ENCODE results near the gene PRPF8.

The PRPF8 gene

GRCh38 chr17:1626333-1626732 lies 58.3 kb downstream of the PRPF8 start:
- peak; percentile 67 for DNase-seq (ENCODE audit: low read depth)

GRCh38 chr17:1625581-1625980 lies 59.1 kb downstream of the PRPF8 start:
- no peak for DNase-seq (ENCODE audit: low read depth)

- no peak for DNase-seq (ENCODE audit: low read depth)
These were observed 59.6 kb downstream of the PRPF8 start for GRCh38 chr17:1625053-1625452.

GRCh38 chr17:1624650-1625049 lies 60.0 kb downstream of the PRPF8 start:
- DNase-seq (ENCODE audit: low read depth) = no peak

- DNase-seq (ENCODE audit: low read depth) = no peak
These were observed 61.5 kb downstream of the PRPF8 start for GRCh38 chr17:1623057-1623630.

- DNase-seq (ENCODE audit: low read depth) = no peak
These were observed 63.3 kb downstream of the PRPF8 start for GRCh38 chr17:1621273-1621954.

GRCh38 chr17:1620486-1620885 lies 64.2 kb downstream of the PRPF8 start:
- no peak for DNase-seq (ENCODE audit: low read depth)

GRCh38 chr17:1617620-1618174 lies 67.0 kb downstream of the PRPF8 start:
- peak; percentile 87 for DNase-seq (ENCODE audit: low read depth)

GRCh38 chr17:1616101-1616500 lies 68.6 kb downstream of the PRPF8 start:
- no peak for DNase-seq (ENCODE audit: low read depth)

- no peak for DNase-seq (ENCODE audit: low read depth)
These were observed 72.3 kb downstream of the PRPF8 start for GRCh38 chr17:1612400-1612799.

- DNase-seq (ENCODE audit: low read depth) = no peak
These were observed 73.0 kb downstream of the PRPF8 start for GRCh38 chr17:1611715-1612114.

- DNase-seq (ENCODE audit: low read depth) = no peak
These were observed 76.0 kb downstream of the PRPF8 start for GRCh38 chr17:1608676-1609075.

GRCh38 chr17:1607971-1608320 lies 76.7 kb downstream of the PRPF8 start:
- DNase-seq (ENCODE audit: low read depth) = peak; percentile 36

- DNase-seq (ENCODE audit: low read depth) = no peak
These were observed 78.2 kb downstream of the PRPF8 start for GRCh38 chr17:1606352-1606985.

- DNase-seq (ENCODE audit: low read depth) = no peak
These were observed 78.9 kb downstream of the PRPF8 start for GRCh38 chr17:1605681-1606351.

- DNase-seq (ENCODE audit: low read depth) = no peak
These were observed 79.7 kb downstream of the PRPF8 start for GRCh38 chr17:1604831-1605528.

- no peak for DNase-seq (ENCODE audit: low read depth)
These were observed 83.1 kb downstream of the PRPF8 start for GRCh38 chr17:1601571-1601970.

All from amniotic epithelial cell (primary cell).